Right atrium auricular region (tissue), 2 donors: ENCODE data around the gene GABRB1. TPM values are rescaled to one million over a fixed set of nuclear protein-coding genes. Genes with fewer than 3 reads are reported as not detected.

Experiments
- DNase-seq: peaks from one replicate; pipeline ENCODE4 v3.0.0-alpha.2; 2019; ENCODE audit warnings: low spot score
- H3K27ac ChIP-seq, 2 donors: fragments of 200-600 bp; sonication (generic); 1 replicate in 1 of 2; 2 replicates in 1 of 2; pipeline ENCODE4 v1.5.1; 2016 to 2019
- H3K27me3 ChIP-seq, 2 donors: fragments of 200-600 bp; sonication (generic); one replicate each; pipeline versions ENCODE4 v1.5.1 to v1.6.0; 2017 to 2019
- H3K36me3 ChIP-seq: fragments of 200-600 bp; sonication (generic); one replicate; pipeline ENCODE4 v1.5.1; 2016
- H3K4me1 ChIP-seq, 2 donors: fragments of 200-600 bp; sonication (generic); one replicate each; pipeline versions ENCODE4 v1.5.1 to v1.6.0; 2017 to 2019
- H3K4me3 ChIP-seq, 2 donors: fragments of 200-600 bp; sonication (generic); 1 replicate in 1 of 2; 2 replicates in 1 of 2; pipeline ENCODE4 v1.5.1; 2017 to 2019; ENCODE audit warnings: mild to moderate bottlenecking in 1 of 2, moderate library complexity in 1 of 2
- H3K9me3 ChIP-seq, 2 donors: fragments of 200-600 bp; sonication (generic); one replicate each; pipeline ENCODE4 v1.5.1; 2019
- total RNA-seq, 2 donors: library from RNA; depleted of rRNA; stranded (reverse); fragments of >200 nt; gene quantifications; one replicate each; pipeline ENCODE4 v1.1.0, GENCODE V29; 2016
- TF ChIP-seq, protein P1 (sequence below), 2 donors: fragments of 200-600 bp; sonication (generic); IDR thresholded peaks; one replicate each; pipeline ENCODE4 v1.5.1; 2019; ENCODE audit warnings: antibody characterized with exemption in 2 of 2

GABRB1 gene
- total RNA-seq, 2 donors from 2014 or later = 1.1 to 2.6 TPM

DNA sequence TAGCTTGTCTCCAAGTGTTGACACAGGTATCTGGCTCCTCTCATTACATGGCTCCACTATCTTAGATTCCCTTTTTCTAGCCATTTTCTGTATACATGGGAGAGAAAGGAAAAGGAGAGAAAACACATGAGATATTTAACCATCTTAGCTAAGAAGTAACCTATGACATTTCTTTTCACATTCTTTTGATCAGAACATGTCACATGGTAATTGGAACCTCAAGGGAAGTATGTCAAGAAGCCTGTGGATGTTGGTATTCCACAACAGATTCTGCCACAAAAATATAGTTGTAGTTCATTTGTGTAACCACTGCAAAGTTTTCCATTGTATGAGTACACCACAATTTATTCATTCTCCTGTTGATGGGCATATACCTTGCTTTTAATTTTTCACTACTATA lies 18.7 kb upstream of the GABRB1 start:
- H3K4me3 ChIP-seq = no peak overlapping the region
- H3K27ac ChIP-seq = no peak overlapping the region
- TF ChIP-seq, protein P1, sequence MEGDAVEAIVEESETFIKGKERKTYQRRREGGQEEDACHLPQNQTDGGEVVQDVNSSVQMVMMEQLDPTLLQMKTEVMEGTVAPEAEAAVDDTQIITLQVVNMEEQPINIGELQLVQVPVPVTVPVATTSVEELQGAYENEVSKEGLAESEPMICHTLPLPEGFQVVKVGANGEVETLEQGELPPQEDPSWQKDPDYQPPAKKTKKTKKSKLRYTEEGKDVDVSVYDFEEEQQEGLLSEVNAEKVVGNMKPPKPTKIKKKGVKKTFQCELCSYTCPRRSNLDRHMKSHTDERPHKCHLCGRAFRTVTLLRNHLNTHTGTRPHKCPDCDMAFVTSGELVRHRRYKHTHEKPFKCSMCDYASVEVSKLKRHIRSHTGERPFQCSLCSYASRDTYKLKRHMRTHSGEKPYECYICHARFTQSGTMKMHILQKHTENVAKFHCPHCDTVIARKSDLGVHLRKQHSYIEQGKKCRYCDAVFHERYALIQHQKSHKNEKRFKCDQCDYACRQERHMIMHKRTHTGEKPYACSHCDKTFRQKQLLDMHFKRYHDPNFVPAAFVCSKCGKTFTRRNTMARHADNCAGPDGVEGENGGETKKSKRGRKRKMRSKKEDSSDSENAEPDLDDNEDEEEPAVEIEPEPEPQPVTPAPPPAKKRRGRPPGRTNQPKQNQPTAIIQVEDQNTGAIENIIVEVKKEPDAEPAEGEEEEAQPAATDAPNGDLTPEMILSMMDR (IDR thresholded peaks at IDR 0.05) = no peak
- peaks cover 0 to 13% of the 10 kb centered on the region in 2 donors for H3K4me1 ChIP-seq
- no peak for DNase-seq
- H3K36me3 ChIP-seq = no peaks in the 10 kb centered on the region
- H3K9me3 ChIP-seq = no peaks in the 10 kb centered on the region
- H3K27me3 ChIP-seq = no peaks in the 10 kb centered on the region

- no peaks in the 10 kb centered on the region for H3K27me3 ChIP-seq
- no peaks in the 10 kb centered on the region for H3K36me3 ChIP-seq
- H3K9me3 ChIP-seq = no peaks in the 10 kb centered on the region
- H3K4me1 ChIP-seq = peaks cover 0 to 13% of the 10 kb centered on the region in 2 donors
- H3K4me3 ChIP-seq = no peak overlapping the region
- H3K27ac ChIP-seq = no peak overlapping the region
- DNase-seq = no peak
- TF ChIP-seq, protein P1 (IDR thresholded peaks at IDR 0.05) = no peak
These were observed 18.0 kb upstream of the GABRB1 start for GRCh38 chr4:47013373-47013772.

GRCh38 chr4:47017081-47017480 lies 14.3 kb upstream of the GABRB1 start:
- Histone ChIP-seq H3K27ac (no peak overlapping the region), H3K27me3 (no peaks in the 10 kb centered on the region), H3K4me3 (no peak overlapping the region), H3K36me3 (no peaks in the 10 kb centered on the region), H3K9me3 (no peaks in the 10 kb centered on the region), H3K4me1 (no peaks in the 10 kb centered on the region)
- DNase-seq = no peak
- TF ChIP-seq, protein P1 (IDR thresholded peaks at IDR 0.05) = no peak

- H3K4me3 ChIP-seq = no peak overlapping the region
- H3K27ac ChIP-seq = no peak overlapping the region
- TF ChIP-seq, protein P1 (IDR thresholded peaks at IDR 0.05) = no peak
- H3K9me3 ChIP-seq = no peaks in the 10 kb centered on the region
- no peaks in the 10 kb centered on the region for H3K27me3 ChIP-seq
- no peaks in the 10 kb centered on the region for H3K4me1 ChIP-seq
- no peak for DNase-seq
- no peaks in the 10 kb centered on the region for H3K36me3 ChIP-seq
These were observed 13.9 kb upstream of the GABRB1 start for GRCh38 chr4:47017494-47017893.

DNA sequence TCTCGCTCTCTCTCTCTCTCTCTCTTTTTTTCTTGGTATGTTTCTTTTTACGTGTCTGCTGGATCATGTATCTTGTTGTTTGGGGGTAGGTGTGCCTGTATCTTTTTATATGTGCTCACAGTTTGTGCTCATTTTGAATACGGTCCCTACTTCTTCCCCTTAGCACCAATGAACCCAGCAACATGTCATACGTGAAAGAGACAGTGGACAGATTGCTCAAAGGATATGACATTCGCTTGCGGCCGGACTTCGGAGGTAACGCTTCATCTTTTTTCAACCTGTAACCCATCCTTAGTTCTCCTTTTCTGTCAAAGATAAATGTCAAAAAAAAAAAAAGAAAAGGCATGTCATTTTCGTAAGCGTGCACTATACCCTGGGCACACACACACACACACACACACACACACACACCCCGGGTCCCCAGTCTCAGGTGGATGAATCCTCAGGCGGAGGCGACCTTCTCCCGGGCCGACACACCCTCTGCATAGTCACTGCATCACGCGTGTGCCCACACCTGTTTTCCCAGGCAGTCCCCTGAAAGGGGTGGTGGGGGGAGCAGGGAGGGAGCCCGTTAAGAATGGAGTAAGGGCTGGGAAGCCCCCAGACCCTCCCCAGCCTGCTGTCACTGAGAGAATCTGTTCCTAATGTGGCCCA lies 511 bp downstream of the GABRB1 start:
- Histone ChIP-seq H3K27ac (peak overlapping the region; percentile 70 to 71), H3K9me3 (no peaks in the 10 kb centered on the region), H3K36me3 (no peaks in the 10 kb centered on the region), H3K4me1 (no peaks in the 10 kb centered on the region), H3K27me3 (no peaks in the 10 kb centered on the region), H3K4me3 (peak overlapping the region; percentile 51 to 58)
- DNase-seq = no peak
- TF ChIP-seq, protein P1 (IDR thresholded peaks at IDR 0.05) = no peak
